Thoracic aorta (tissue), 2 donors: ENCODE results near the gene FBN3. TPM values are rescaled to one million over a fixed set of nuclear protein-coding genes. Genes with fewer than 3 reads are reported as not detected.

Source experiments
- ATAC-seq: fragments of 150-250 bp; one replicate; pipeline ENCODE4 v1.8.0; 2017; ENCODE audit warnings: low read depth; ENCODE audit not compliant: insufficient number of reproducible peaks, low FRiP score
- DNase-seq: peaks from one replicate; pipeline ENCODE4 v3.0.0-alpha.2; 2020; ENCODE audit warnings: low spot score
- H3K27ac ChIP-seq, 2 donors: fragments of 200-600 bp; sonication (generic); 1 replicate in 1 of 2; 2 replicates in 1 of 2; pipeline ENCODE4 v1.5.1; 2016; ENCODE audit warnings: mild to moderate bottlenecking in 2 of 2, moderate library complexity in 2 of 2
- H3K27me3 ChIP-seq: fragments of 200-600 bp; sonication (generic); replicated peaks from 2 replicates; pipeline ENCODE4 v1.6.0; 2016; ENCODE audit warnings: mild to moderate bottlenecking; ENCODE audit not compliant: insufficient read depth
- H3K36me3 ChIP-seq: fragments of 200-600 bp; sonication (generic); one replicate; pipeline ENCODE4 v1.5.1; 2016
- H3K4me1 ChIP-seq, 2 donors: fragments of 200-600 bp; sonication (generic); 1 replicate in 1 of 2; 2 replicates in 1 of 2; pipeline versions ENCODE4 v1.5.1 to v1.6.0; 2016; ENCODE audit warnings: low read depth in 2 of 2, mild to moderate bottlenecking in 1 of 2; ENCODE audit not compliant: control insufficient read depth in 1 of 2
- H3K4me3 ChIP-seq: fragments of 200-600 bp; sonication (generic); 2 replicates; pipeline ENCODE4 v1.5.1; 2016; ENCODE audit warnings: mild to moderate bottlenecking
- H3K9me3 ChIP-seq: fragments of 200-600 bp; sonication (generic); 2 replicates; pipeline ENCODE4 v1.5.1; 2016
- CTCF ChIP-seq: fragments of 200-600 bp; sonication (generic); IDR thresholded peaks from one replicate; pipeline ENCODE4 v1.5.1; 2019; ENCODE audit warnings: antibody characterized with exemption
- total RNA-seq, 2 donors: library from RNA; depleted of rRNA; stranded (reverse); fragments of >200 nt; gene quantifications; one replicate each; pipeline versions ENCODE4 v1.1.0 to v1.2.3, GENCODE V29; 2016

FBN3 gene
- total RNA-seq, 2 donors from 2014 or later: not detected

GRCh38 chr19:8085598-8086408, 63.6 kb downstream of the FBN3 start:
- Histone ChIP-seq H3K36me3 (no peaks in the 10 kb centered on the region), H3K27me3 (no peaks in the 10 kb centered on the region), H3K4me3 (no peak overlapping the region), H3K27ac (no peak overlapping the region), H3K4me1 (no peaks in the 10 kb centered on the region), H3K9me3 (no peaks in the 10 kb centered on the region)
- no peak for ATAC-seq
- TF ChIP-seq CTCF: no peak
- no peak for DNase-seq

DNA sequence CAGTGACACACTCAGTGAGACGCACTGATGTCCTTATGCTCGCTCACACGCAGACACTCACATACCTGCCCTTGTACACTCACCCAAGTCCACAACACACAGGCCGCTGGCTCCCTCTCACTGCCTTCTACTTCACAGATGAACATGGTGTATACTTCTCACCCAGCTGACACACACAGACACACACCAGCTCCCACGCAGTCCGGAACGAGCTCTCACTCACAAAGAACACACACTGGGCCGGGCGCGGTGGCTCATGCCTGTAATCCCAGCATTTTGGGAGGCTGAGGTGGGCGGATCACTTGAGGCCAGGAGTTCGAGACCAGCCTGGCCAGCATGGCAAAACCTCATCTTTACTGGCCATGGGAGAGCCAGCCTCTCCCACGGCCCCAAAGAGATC, 65.2 kb downstream of the FBN3 start:
- Histone ChIP-seq H3K36me3 (no peaks in the 10 kb centered on the region), H3K9me3 (no peaks in the 10 kb centered on the region), H3K27ac (no peak overlapping the region), H3K4me1 (no peaks in the 10 kb centered on the region), H3K27me3 (no peaks in the 10 kb centered on the region), H3K4me3 (no peak overlapping the region)
- no peak for ATAC-seq
- no peak for DNase-seq
- no peak for TF ChIP-seq CTCF

- TF ChIP-seq CTCF: no peak
- H3K27ac ChIP-seq: no peak overlapping the region
- H3K27me3 ChIP-seq: no peaks in the 10 kb centered on the region
- no peaks in the 10 kb centered on the region for H3K4me1 ChIP-seq
- no peaks in the 10 kb centered on the region for H3K9me3 ChIP-seq
- H3K4me3 ChIP-seq: no peak overlapping the region
- no peak for DNase-seq
- ATAC-seq: no peak
- no peaks in the 10 kb centered on the region for H3K36me3 ChIP-seq
Observed at GRCh38 chr19:8083141-8083540, 66.3 kb downstream of the FBN3 start.

- DNase-seq (no peak), ATAC-seq (no peak)
- Histone ChIP-seq H3K27me3 (no peaks in the 10 kb centered on the region), H3K4me1 (no peaks in the 10 kb centered on the region), H3K4me3 (no peak overlapping the region), H3K36me3 (no peaks in the 10 kb centered on the region), H3K27ac (no peak overlapping the region), H3K9me3 (no peaks in the 10 kb centered on the region)
- no peak for TF ChIP-seq CTCF
Observed at GRCh38 chr19:8081569-8082550, 67.5 kb downstream of the FBN3 start.

GRCh38 chr19:8080832-8081231, 68.6 kb downstream of the FBN3 start:
- no peaks in the 10 kb centered on the region for H3K27me3 ChIP-seq
- no peaks in the 10 kb centered on the region for H3K36me3 ChIP-seq
- DNase-seq (no peak), ATAC-seq (no peak)
- H3K4me3 ChIP-seq: no peak overlapping the region
- no peak for TF ChIP-seq CTCF
- no peaks in the 10 kb centered on the region for H3K4me1 ChIP-seq
- H3K9me3 ChIP-seq: no peaks in the 10 kb centered on the region
- no peak overlapping the region for H3K27ac ChIP-seq
